HT1080 (cell line): ENCODE results near the gene SLC35C1. TPM values are rescaled to one million over a fixed set of nuclear protein-coding genes. Genes with fewer than 3 reads are reported as not detected.

Source experiments
- DNase-seq: peaks from one replicate; pipeline ENCODE4 v3.0.0-alpha.2; 2015; ENCODE audit warnings: low read depth
- total RNA-seq: library from RNA; depleted of rRNA; stranded (reverse); fragments of >200 nt; shearing (Covaris generic); gene quantifications from 2 replicates; pipeline ENCODE4 v1.2.3, GENCODE V29; 2014

SLC35C1 gene
- total RNA-seq, 1 experiment from 2014 or later, result 11.7 TPM

GRCh38 chr11:45844822-45845578, 40.1 kb downstream of the SLC35C1 start:
- no peak for DNase-seq

- no peak for DNase-seq
Observed at GRCh38 chr11:45846174-45846675, 41.3 kb downstream of the SLC35C1 start.

- peak; percentile 94 for DNase-seq
Observed at GRCh38 chr11:45846974-45847910, 42.3 kb downstream of the SLC35C1 start, which contains the start of gene CRY2. TSS of gene CRY2 (plus strand) at chr11:45847475. CDS start at chr11:45847491, 16 bp downstream.

- DNase-seq, result peak; percentile 39
Observed at GRCh38 chr11:45847911-45848316, 43.0 kb downstream of the SLC35C1 start.

GRCh38 chr11:45848654-45849081, 43.7 kb downstream of the SLC35C1 start:
- DNase-seq, result no peak

- peak; percentile 39 for DNase-seq
Observed at GRCh38 chr11:45850446-45850845, 45.5 kb downstream of the SLC35C1 start.

GRCh38 chr11:45851228-45851627, 46.3 kb downstream of the SLC35C1 start:
- DNase-seq, result no peak

GRCh38 chr11:45852018-45852711, 47.2 kb downstream of the SLC35C1 start:
- no peak for DNase-seq

GRCh38 chr11:45852712-45853101, 47.8 kb downstream of the SLC35C1 start:
- no peak for DNase-seq

- DNase-seq, result no peak
Observed at GRCh38 chr11:45853332-45854219, 48.6 kb downstream of the SLC35C1 start.

GRCh38 chr11:45855308-45855707, 50.4 kb downstream of the SLC35C1 start:
- DNase-seq, result no peak

- no peak for DNase-seq
Observed at GRCh38 chr11:45856044-45856468, 51.1 kb downstream of the SLC35C1 start.

GRCh38 chr11:45857961-45858474, 53.1 kb downstream of the SLC35C1 start:
- peak; percentile 41 for DNase-seq

GRCh38 chr11:45858751-45859398, 53.9 kb downstream of the SLC35C1 start:
- DNase-seq, result no peak

- DNase-seq, result no peak
Observed at GRCh38 chr11:45859661-45860140, 54.8 kb downstream of the SLC35C1 start.

- no peak for DNase-seq
Observed at GRCh38 chr11:45860348-45860747, 55.4 kb downstream of the SLC35C1 start.

- no peak for DNase-seq
Observed at GRCh38 chr11:45860764-45861510, 56.0 kb downstream of the SLC35C1 start.
